OCI-LY3 (cell line): Measurements from ENCODE around the gene CCL1.

Experiments
- H2AFZ ChIP-seq: fragments of 200-600, 300-600 bp; shearing (Covaris generic); 2 replicates; pipeline ENCODE4 v1.6.0; 2014; ENCODE audit warnings: antibody characterized with exemption, low read depth, low read length
- H3K27ac ChIP-seq: fragments of 200-600, 300-600 bp; sonication (generic); 2 replicates; pipeline ENCODE4 v1.5.1; 2014; ENCODE audit warnings: mild to moderate bottlenecking, low read length, moderate library complexity, mixed read lengths
- H3K27me3 ChIP-seq: fragments of 200-600, 300-600 bp; sonication (generic); 2 replicates; pipeline ENCODE4 v1.6.1; 2014; ENCODE audit warnings: low read depth, low read length, mixed read lengths
- H3K36me3 ChIP-seq: fragments of 200-600, 300-600 bp; sonication (generic); replicated peaks from 2 replicates; pipeline ENCODE3; 2014; ENCODE audit warnings: low read depth, low read length, mixed read lengths
- H3K4me1 ChIP-seq: fragments of 300-600, 200-600 bp; sonication (generic); 2 replicates; pipeline ENCODE4 v1.6.1; 2014; ENCODE audit warnings: low read length, mixed read lengths
- H3K4me2 ChIP-seq: fragments of 200-600, 300-600 bp; sonication (generic); 2 replicates; pipeline ENCODE4 v1.6.1; 2014; ENCODE audit warnings: low read length, mixed read lengths
- H3K4me3 ChIP-seq: fragments of 300-600, 200-600 bp; sonication (generic); 2 replicates; pipeline ENCODE4 v1.5.1; 2014; ENCODE audit warnings: antibody characterized with exemption, mild to moderate bottlenecking, low read length, moderate library complexity
- H3K79me2 ChIP-seq: fragments of 300-600, 200-600 bp; shearing (Covaris generic); 2 replicates; pipeline ENCODE4 v1.6.1; 2014; ENCODE audit warnings: mild to moderate bottlenecking, low read length, mixed read lengths
- H3K9ac ChIP-seq: fragments of 300-600, 200-600 bp; shearing (Covaris generic); 2 replicates; pipeline ENCODE4 v1.6.0; 2014; ENCODE audit warnings: mild to moderate bottlenecking, low read length, moderate library complexity
- H3K9me3 ChIP-seq: fragments of 200-600, 300-600 bp; shearing (Covaris generic); 2 replicates; pipeline ENCODE4 v1.6.1; 2014; ENCODE audit warnings: low read length, mixed read lengths; ENCODE audit not compliant: insufficient read depth
- H4K20me1 ChIP-seq: fragments of 200-600, 300-600 bp; sonication (generic); 2 replicates; pipeline ENCODE4 v1.6.1; 2016; ENCODE audit warnings: low read length, mixed read lengths; ENCODE audit not compliant: insufficient read depth
- CTCF ChIP-seq: fragments of 200-600, 300-600 bp; sonication (generic); IDR thresholded peaks from 2 replicates; pipeline ENCODE4 v1.5.1; 2014; ENCODE audit warnings: antibody characterized with exemption, low read length, low read depth
- EZH2phosphoT487 ChIP-seq: fragments of 200-600 bp; shearing (Covaris generic); IDR thresholded peaks from 2 replicates; pipeline ENCODE4 v1.6.1; 2018; ENCODE audit warnings: antibody characterized with exemption, mixed run types, low read depth

The CCL1 gene

GRCh38 chr17:34371405-34372100 is 8.5 kb upstream of the CCL1 start:
- Histone ChIP-seq H3K4me1 (peaks cover 38% of the 10 kb centered on the region), H4K20me1 (peaks cover 58% of the 10 kb centered on the region; the same call in 1 of the 2 replicates), H3K79me2 (no peaks in the 10 kb centered on the region), H3K36me3 (no peaks in the 10 kb centered on the region), H3K9me3 (no peaks in the 10 kb centered on the region), H3K4me2 (peak overlapping the region; percentile 64), H2AFZ (no peak overlapping the region), H3K27ac (peak overlapping the region; percentile 55), H3K27me3 (peaks cover 82% of the 10 kb centered on the region), H3K9ac (no peak overlapping the region), H3K4me3 (peak overlapping the region; percentile 1; the same call in 1 of the 2 replicates)
- TF ChIP-seq EZH2phosphoT487, result no peak
- no peak for TF ChIP-seq CTCF

- no peak for TF ChIP-seq EZH2phosphoT487
- TF ChIP-seq CTCF, result no peak
- Histone ChIP-seq H3K4me3 (peak overlapping the region; percentile 23; the same call in 1 of the 2 replicates), H3K27me3 (peaks cover 82% of the 10 kb centered on the region), H3K27ac (peak overlapping the region; percentile 55), H3K9me3 (no peaks in the 10 kb centered on the region), H3K9ac (peak overlapping the region; percentile 4; the same call in 1 of the 2 replicates), H3K79me2 (no peaks in the 10 kb centered on the region), H3K4me1 (peaks cover 35% of the 10 kb centered on the region), H3K36me3 (no peaks in the 10 kb centered on the region), H2AFZ (no peak overlapping the region), H3K4me2 (peak overlapping the region; percentile 64), H4K20me1 (peaks cover 58% of the 10 kb centered on the region; the same call in 1 of the 2 replicates)
Measured at GRCh38 chr17:34370997-34371395, 8.0 kb upstream of the CCL1 start.

GRCh38 chr17:34370376-34370996 is 7.5 kb upstream of the CCL1 start:
- H3K27me3 ChIP-seq, result peaks cover 82% of the 10 kb centered on the region
- H3K4me1 ChIP-seq, result peaks cover 40% of the 10 kb centered on the region
- H3K9ac ChIP-seq, result peak overlapping the region; percentile 4; the same call in 1 of the 2 replicates
- TF ChIP-seq EZH2phosphoT487, result no peak
- no peak for TF ChIP-seq CTCF
- H3K27ac ChIP-seq, result peak overlapping the region; percentile 55
- H3K4me3 ChIP-seq, result peak overlapping the region; percentile 23; the same call in 1 of the 2 replicates
- peaks cover 59% of the 10 kb centered on the region; the same call in 1 of the 2 replicates for H4K20me1 ChIP-seq
- H2AFZ ChIP-seq, result no peak overlapping the region
- H3K36me3 ChIP-seq, result no peaks in the 10 kb centered on the region
- H3K9me3 ChIP-seq, result no peaks in the 10 kb centered on the region
- peak overlapping the region; percentile 64 for H3K4me2 ChIP-seq
- no peaks in the 10 kb centered on the region for H3K79me2 ChIP-seq

GRCh38 chr17:34369571-34369970 is 6.5 kb upstream of the CCL1 start:
- TF ChIP-seq CTCF (no peak), EZH2phosphoT487 (no peak)
- no peak overlapping the region for H2AFZ ChIP-seq
- no peaks in the 10 kb centered on the region for H3K9me3 ChIP-seq
- H4K20me1 ChIP-seq, result peaks cover 61% of the 10 kb centered on the region; the same call in 1 of the 2 replicates
- no peaks in the 10 kb centered on the region for H3K79me2 ChIP-seq
- no peak overlapping the region for H3K4me3 ChIP-seq
- H3K27me3 ChIP-seq, result peaks cover 82% of the 10 kb centered on the region
- no peak overlapping the region for H3K27ac ChIP-seq
- no peak overlapping the region for H3K9ac ChIP-seq
- H3K4me1 ChIP-seq, result peaks cover 49% of the 10 kb centered on the region
- peak overlapping the region; percentile 64; the same call in 1 of the 2 replicates for H3K4me2 ChIP-seq
- no peaks in the 10 kb centered on the region for H3K36me3 ChIP-seq
